GM23338 (cell line): ENCODE data around the gene COL6A1. TPM values are rescaled to one million over a fixed set of nuclear protein-coding genes. Genes with fewer than 3 reads are reported as not detected.

Experiments used
- ATAC-seq: fragments of 200-7000 bp; cut with Tn5 transposase; 3 replicates; pipeline ENCODE4 v1.9.1; 2020
- DNase-seq: peaks from one replicate; pipeline ENCODE4 v3.0.0-alpha.2; 2015; ENCODE audit warnings: low spot score
- H2AFZ ChIP-seq: fragments of 200-600 bp; sonication (generic); 2 replicates; pipeline ENCODE4 v1.8.0; 2016; ENCODE audit warnings: antibody characterized with exemption, mild to moderate bottlenecking, moderate library complexity
- H3F3A ChIP-seq: fragments of 200-600 bp; sonication (generic); replicated peaks from 2 replicates; pipeline ENCODE4 v1.8.0; 2017; ENCODE audit warnings: antibody characterized with exemption, mixed run types, low read depth
- H3K27ac ChIP-seq: fragments of 200-600 bp; sonication (generic); 2 replicates; pipeline ENCODE4 v1.6.1; 2016; ENCODE audit warnings: low read depth
- H3K27me3 ChIP-seq: fragments of 200-600 bp; sonication (generic); 2 replicates; pipeline ENCODE4 v1.8.0; 2016; ENCODE audit warnings: mild to moderate bottlenecking, mixed run types, moderate library complexity; ENCODE audit not compliant: insufficient read depth
- H3K36me3 ChIP-seq: fragments of 200-600 bp; sonication (generic); 2 replicates; pipeline ENCODE4 v1.8.0; 2016; ENCODE audit warnings: mild to moderate bottlenecking; ENCODE audit not compliant: insufficient read depth
- H3K4me1 ChIP-seq: fragments of 200-600 bp; sonication (generic); 2 replicates; pipeline ENCODE4 v1.8.0; 2016; ENCODE audit warnings: mild to moderate bottlenecking, moderate library complexity; ENCODE audit not compliant: insufficient read depth
- H3K4me2 ChIP-seq: fragments of 200-600 bp; sonication (generic); 2 replicates; pipeline ENCODE4 v1.7.1; 2017; ENCODE audit warnings: mixed run types
- H3K4me3 ChIP-seq: fragments of 200-600 bp; sonication (generic); 2 replicates; pipeline ENCODE4 v1.6.1; 2016; ENCODE audit warnings: mixed run types
- H3K79me2 ChIP-seq: fragments of 200-600 bp; sonication (generic); replicated peaks from 2 replicates; pipeline ENCODE4 v1.8.0; 2017; ENCODE audit warnings: mild to moderate bottlenecking; ENCODE audit not compliant: insufficient read depth
- H3K9me2 ChIP-seq: fragments of 200-600 bp; sonication (generic); 2 replicates; pipeline ENCODE4 v1.8.0; 2017; ENCODE audit not compliant: insufficient read depth
- H4K20me1 ChIP-seq: fragments of 200-600 bp; sonication (generic); replicated peaks from 2 replicates; pipeline ENCODE4 v1.8.0; 2017; ENCODE audit warnings: mild to moderate bottlenecking; ENCODE audit not compliant: insufficient read depth
- H3K27ac Mint-ChIP-seq: 2 replicates; pipeline ENCODE4 v1.8.0; 2020; ENCODE audit warnings: inconsistent platforms, mild to moderate bottlenecking, moderate library complexity, mixed read lengths
- H3K27me3 Mint-ChIP-seq: 3 replicates; pipeline ENCODE4 v1.8.0; 2022; ENCODE audit warnings: low read depth, mild to moderate bottlenecking, moderate library complexity, mixed read lengths, inconsistent platforms; ENCODE audit not compliant: insufficient read depth, poor library complexity
- H3K36me3 Mint-ChIP-seq: 3 replicates; pipeline ENCODE4 v1.8.0; 2021; ENCODE audit warnings: low read depth, mild to moderate bottlenecking, inconsistent platforms, moderate library complexity, mixed read lengths
- H3K4me1 Mint-ChIP-seq: 3 replicates; pipeline ENCODE4 v1.8.0; 2020; ENCODE audit warnings: mild to moderate bottlenecking, inconsistent platforms, mixed read lengths
- H3K4me3 Mint-ChIP-seq: 3 replicates; pipeline ENCODE4 v1.8.0; 2021; ENCODE audit warnings: moderate library complexity, mild to moderate bottlenecking, inconsistent platforms, mixed read lengths
- H3K9me3 Mint-ChIP-seq: 3 replicates; pipeline ENCODE4 v1.8.0; 2020; ENCODE audit warnings: moderate library complexity, mild to moderate bottlenecking, inconsistent platforms, mixed read lengths
- CREB1 ChIP-seq: fragments of 250-450 bp; sonication (Bioruptor Pico); IDR thresholded peaks from 2 replicates; pipeline ENCODE4 v1.5.0; 2020; ENCODE audit warnings: low read depth, mild to moderate bottlenecking, moderate library complexity
- CTCF ChIP-seq, 2 experiments: fragments of 200-600 bp in 1 of 2; sonication (generic) in 1 of 2; conservative IDR thresholded peaks; 2 replicates each; pipeline versions ENCODE4 v1.5.1 to v1.6.1; 2016 to 2017; ENCODE audit warnings: antibody characterized with exemption in 2 of 2, low read depth in 2 of 2, mild to moderate bottlenecking in 2 of 2, moderate library complexity in 1 of 2
- EZH2 ChIP-seq: fragments of 200-600 bp; sonication (generic); IDR thresholded peaks from one replicate; pipeline ENCODE4 v1.8.0; 2017; ENCODE audit warnings: antibody characterized with exemption, mild to moderate bottlenecking, low read depth; ENCODE audit not compliant: unreplicated experiment
- EZH2phosphoT487 ChIP-seq: fragments of 200-600 bp; sonication (generic); IDR thresholded peaks from one replicate; pipeline ENCODE4 v1.8.1; 2018; ENCODE audit warnings: antibody characterized with exemption; ENCODE audit not compliant: unreplicated experiment
- JUNB ChIP-seq: IDR thresholded peaks from one replicate; pipeline ENCODE4 v1.6.1; 2016; ENCODE audit warnings: antibody characterized with exemption; ENCODE audit not compliant: unreplicated experiment
- POLR2AphosphoS5 ChIP-seq: IDR thresholded peaks from 2 replicates; pipeline ENCODE4 v1.6.1; 2016; ENCODE audit warnings: antibody characterized with exemption, low read depth
- REST ChIP-seq: IDR thresholded peaks from one replicate; pipeline ENCODE4 v1.6.1; 2018; ENCODE audit warnings: antibody characterized with exemption; ENCODE audit not compliant: unreplicated experiment
- STAT1 ChIP-seq: IDR thresholded peaks from one replicate; pipeline ENCODE4 v1.6.1; 2016; ENCODE audit warnings: antibody characterized with exemption; ENCODE audit not compliant: unreplicated experiment
- ZNF114 ChIP-seq: fragments of 250-450 bp; sonication (Bioruptor Pico); IDR thresholded peaks from 2 replicates; pipeline ENCODE4 v1.5.0; 2020; ENCODE audit warnings: mild to moderate bottlenecking, moderate library complexity
- ZNF331 ChIP-seq: fragments of 250-450 bp; sonication (Bioruptor Pico); IDR thresholded peaks from 2 replicates; pipeline ENCODE4 v1.5.0; 2020; ENCODE audit warnings: low read depth, mild to moderate bottlenecking, moderate library complexity
- polyA plus RNA-seq: library from polyadenylated mRNA; unstranded; fragments of >200 nt; fragmentation: Nextera tagmentation; extraction: Ambion mirVana; gene quantifications from 2 replicates; pipeline ENCODE4 v1.2.1, GENCODE V29; 2016
- total RNA-seq: library from RNA; depleted of rRNA; stranded (reverse); fragments of >200 nt; shearing (Covaris generic); gene quantifications from 2 replicates; pipeline ENCODE4 v1.2.3, GENCODE V29; 2014
- TF ChIP-seq, protein P1 (sequence below): IDR thresholded peaks from 2 replicates; pipeline ENCODE4 v1.6.1; 2016; ENCODE audit warnings: antibody characterized with exemption

Gene COL6A1
- total and polyA plus RNA-seq, 2 experiments from 2014 or later: 76.0 to 180 TPM

- DNase-seq: no peak
- no peak for ATAC-seq
- Histone ChIP-seq H3K4me3 (no peak overlapping the region), H3K4me1 (no peaks in the 10 kb centered on the region), H2AFZ (no peak overlapping the region), H3K79me2 (no peaks in the 10 kb centered on the region), H4K20me1 (no peaks in the 10 kb centered on the region), H3K27me3 (no peaks in the 10 kb centered on the region), H3K36me3 (no peaks in the 10 kb centered on the region), H3K4me2 (no peak overlapping the region), H3F3A (no peaks in the 10 kb centered on the region), H3K27ac (no peak overlapping the region), H3K9me2 (no peaks in the 10 kb centered on the region)
- no peak overlapping the region for H3K4me3 Mint-ChIP-seq
- no peak overlapping the region for H3K27ac Mint-ChIP-seq
- TF ChIP-seq JUNB (no peak), EZH2phosphoT487 (no peak), ZNF114 (CRISPR knock-in tag) (no peak), POLR2AphosphoS5 (no peak), EZH2 (no peak), ZNF331 (CRISPR knock-in tag) (no peak), STAT1 (no peak), REST (no peak)
- TF ChIP-seq, protein P1, sequence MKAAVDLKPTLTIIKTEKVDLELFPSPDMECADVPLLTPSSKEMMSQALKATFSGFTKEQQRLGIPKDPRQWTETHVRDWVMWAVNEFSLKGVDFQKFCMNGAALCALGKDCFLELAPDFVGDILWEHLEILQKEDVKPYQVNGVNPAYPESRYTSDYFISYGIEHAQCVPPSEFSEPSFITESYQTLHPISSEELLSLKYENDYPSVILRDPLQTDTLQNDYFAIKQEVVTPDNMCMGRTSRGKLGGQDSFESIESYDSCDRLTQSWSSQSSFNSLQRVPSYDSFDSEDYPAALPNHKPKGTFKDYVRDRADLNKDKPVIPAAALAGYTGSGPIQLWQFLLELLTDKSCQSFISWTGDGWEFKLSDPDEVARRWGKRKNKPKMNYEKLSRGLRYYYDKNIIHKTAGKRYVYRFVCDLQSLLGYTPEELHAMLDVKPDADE: no peak
- no peaks in the 10 kb centered on the region; the same call in 2 of the 3 replicates for H3K9me3 Mint-ChIP-seq
- H3K36me3 Mint-ChIP-seq: peaks cover 4% of the 10 kb centered on the region
- no peaks in the 10 kb centered on the region for H3K4me1 Mint-ChIP-seq
- H3K27me3 Mint-ChIP-seq: peaks cover 6% of the 10 kb centered on the region
These were observed 16.1 kb downstream of the COL6A1 start for GRCh38 chr21:45997495-45998275.

DNA sequence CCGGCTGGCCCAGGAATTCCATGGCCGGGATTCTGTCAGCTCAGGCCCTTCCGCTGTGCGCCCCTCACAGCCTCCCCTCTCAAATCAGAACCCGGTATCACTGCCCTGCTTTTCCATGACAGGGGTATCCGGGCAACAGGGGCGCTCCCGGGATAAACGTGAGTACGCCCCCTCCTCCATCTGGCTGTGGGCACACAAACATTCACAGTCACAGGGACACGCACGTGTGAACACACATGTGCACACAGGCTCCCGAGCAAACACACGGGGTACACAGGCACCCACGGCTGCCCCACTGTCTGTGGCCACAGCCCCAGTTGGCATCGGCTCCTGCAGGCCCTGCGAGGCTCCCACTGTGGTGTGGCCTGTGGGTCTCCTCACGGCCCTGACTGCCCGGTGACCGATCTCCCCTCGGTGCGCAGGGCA lies 16.7 kb downstream of the COL6A1 start:
- no peaks in the 10 kb centered on the region for H4K20me1 ChIP-seq
- H3K36me3 Mint-ChIP-seq: peaks cover 4% of the 10 kb centered on the region
- DNase-seq: no peak
- no peaks in the 10 kb centered on the region for H3F3A ChIP-seq
- H2AFZ ChIP-seq: no peak overlapping the region
- no peak for ATAC-seq
- H3K27me3 Mint-ChIP-seq: peaks cover 6% of the 10 kb centered on the region
- no peak overlapping the region for H3K4me3 ChIP-seq
- H3K9me2 ChIP-seq: no peaks in the 10 kb centered on the region
- no peaks in the 10 kb centered on the region for H3K4me1 Mint-ChIP-seq
- no peaks in the 10 kb centered on the region for H3K79me2 ChIP-seq
- no peaks in the 10 kb centered on the region for H3K36me3 ChIP-seq
- H3K27ac ChIP-seq: no peak overlapping the region
- H3K4me3 Mint-ChIP-seq: no peak overlapping the region
- no peak overlapping the region for H3K27ac Mint-ChIP-seq
- no peaks in the 10 kb centered on the region for H3K4me1 ChIP-seq
- H3K27me3 ChIP-seq: no peaks in the 10 kb centered on the region
- H3K9me3 Mint-ChIP-seq: no peaks in the 10 kb centered on the region; the same call in 2 of the 3 replicates
- no peak overlapping the region for H3K4me2 ChIP-seq
- TF ChIP-seq REST (no peak), ZNF331 (CRISPR knock-in tag) (no peak), STAT1 (no peak), CTCF (conservative IDR thresholded peaks at IDR 0.05; ENCODE audit: low read depth in 2 of 2) (no peak), ZNF114 (CRISPR knock-in tag) (no peak), CREB1 (CRISPR knock-in tag) (no peak)
